Measurements from ENCODE around the gene SKIL. TPM values are rescaled to one million over a fixed set of nuclear protein-coding genes. Genes with fewer than 3 reads are reported as not detected.

SKIL gene, protein sequence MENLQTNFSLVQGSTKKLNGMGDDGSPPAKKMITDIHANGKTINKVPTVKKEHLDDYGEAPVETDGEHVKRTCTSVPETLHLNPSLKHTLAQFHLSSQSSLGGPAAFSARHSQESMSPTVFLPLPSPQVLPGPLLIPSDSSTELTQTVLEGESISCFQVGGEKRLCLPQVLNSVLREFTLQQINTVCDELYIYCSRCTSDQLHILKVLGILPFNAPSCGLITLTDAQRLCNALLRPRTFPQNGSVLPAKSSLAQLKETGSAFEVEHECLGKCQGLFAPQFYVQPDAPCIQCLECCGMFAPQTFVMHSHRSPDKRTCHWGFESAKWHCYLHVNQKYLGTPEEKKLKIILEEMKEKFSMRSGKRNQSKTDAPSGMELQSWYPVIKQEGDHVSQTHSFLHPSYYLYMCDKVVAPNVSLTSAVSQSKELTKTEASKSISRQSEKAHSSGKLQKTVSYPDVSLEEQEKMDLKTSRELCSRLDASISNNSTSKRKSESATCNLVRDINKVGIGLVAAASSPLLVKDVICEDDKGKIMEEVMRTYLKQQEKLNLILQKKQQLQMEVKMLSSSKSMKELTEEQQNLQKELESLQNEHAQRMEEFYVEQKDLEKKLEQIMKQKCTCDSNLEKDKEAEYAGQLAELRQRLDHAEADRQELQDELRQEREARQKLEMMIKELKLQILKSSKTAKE
- total RNA-seq: 66.0 and 71.8 TPM in 2 replicates

DNA sequence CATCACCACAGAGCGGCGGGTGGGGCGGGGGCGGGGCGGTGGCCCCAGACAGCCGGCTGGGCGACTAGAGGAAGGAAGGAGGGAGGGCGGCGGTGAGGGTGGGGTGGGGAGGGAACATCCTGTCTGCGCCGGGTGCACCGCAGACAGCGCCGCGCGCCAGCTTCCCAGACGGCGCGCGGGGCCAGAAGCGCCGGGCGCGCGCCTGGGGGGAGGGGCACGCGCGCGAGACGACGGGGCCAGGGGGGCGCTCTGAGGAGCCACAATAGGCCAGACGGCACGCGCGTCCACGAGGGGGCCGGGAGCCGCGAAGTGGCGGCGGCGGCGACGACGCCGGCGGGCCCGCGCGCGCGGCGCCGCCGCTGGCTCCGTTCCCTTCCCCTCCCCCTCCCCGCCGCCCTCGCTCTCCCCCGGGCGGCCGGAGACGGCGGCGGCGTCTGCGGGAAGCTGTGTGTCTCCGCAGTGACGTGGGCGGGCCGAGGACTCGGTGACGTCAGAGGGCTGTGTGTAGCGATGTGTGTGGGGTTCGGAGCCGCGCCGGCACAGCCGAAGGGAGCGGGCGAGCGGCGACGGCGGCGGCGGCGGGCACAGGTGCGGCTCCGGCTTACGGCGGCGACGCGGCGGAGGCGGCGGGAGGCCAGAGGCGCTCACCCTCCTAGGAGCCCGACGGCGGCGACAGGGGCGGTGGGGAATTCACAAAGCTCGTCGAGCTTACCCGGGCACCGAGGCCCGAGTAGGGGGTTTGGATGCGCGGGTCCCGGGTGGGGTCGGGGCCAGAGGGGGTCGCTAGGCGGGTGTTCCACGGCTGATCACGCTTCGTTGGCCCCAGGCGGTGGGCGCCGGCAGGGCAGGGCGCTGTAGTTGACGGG, at the start of gene SKIL:
Gene SKIL, plus strand, starts transcription at position 540 of the 866 bp plus-strand sequence. CDS start 2,617 bp downstream, outside the sequence.

DNA sequence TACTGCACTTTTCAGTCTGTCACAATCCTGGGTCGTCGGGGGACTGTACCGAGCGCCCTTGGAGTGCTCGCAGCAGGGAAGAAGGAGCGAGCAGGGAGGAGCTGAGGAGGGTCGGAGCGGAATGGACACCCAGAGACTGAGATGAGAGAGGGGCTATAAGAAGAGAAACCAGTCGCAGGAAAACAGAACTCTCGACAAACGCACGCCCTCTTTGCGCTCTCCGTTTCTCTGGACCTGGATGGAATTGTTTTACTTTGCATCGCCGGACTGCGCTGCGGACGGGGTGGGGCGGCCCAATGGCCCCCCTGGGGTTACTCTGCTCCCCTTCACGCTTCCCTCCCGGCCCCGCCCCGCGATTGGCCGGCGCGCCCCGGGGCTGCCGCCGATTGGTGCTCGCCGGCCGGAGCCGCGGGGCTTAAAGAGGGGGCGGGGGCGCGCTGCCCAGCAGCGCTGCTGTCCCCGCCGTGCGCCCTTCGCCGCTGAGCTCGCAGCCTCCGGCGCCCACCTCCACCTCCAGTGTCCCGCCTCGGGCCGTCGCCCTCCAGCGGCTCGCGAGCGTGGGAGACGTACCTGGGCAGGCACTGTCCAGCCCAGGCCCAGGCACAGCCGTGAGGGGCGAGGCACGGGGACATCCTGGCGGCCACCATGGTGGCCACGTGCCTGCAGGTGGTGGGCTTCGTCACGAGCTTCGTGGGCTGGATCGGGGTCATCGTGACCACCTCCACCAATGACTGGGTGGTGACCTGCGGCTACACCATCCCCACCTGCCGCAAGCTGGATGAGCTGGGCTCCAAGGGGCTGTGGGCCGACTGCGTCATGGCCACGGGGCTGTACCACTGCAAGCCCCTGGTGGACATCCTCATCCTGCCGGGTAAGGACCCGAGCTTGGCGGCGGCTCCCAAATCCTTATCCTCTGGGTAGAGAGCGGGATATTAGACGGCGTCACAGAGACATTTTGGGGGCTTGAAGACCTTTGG, 61.2 kb downstream of the SKIL start, which contains the start of gene CLDN11:
Gene CLDN11, plus strand, starts transcription at position 447 of the 977 bp plus-strand sequence. Its CDS starts 199 bp downstream, at position 646.

Other genes with a start within 250 kb of the SKIL start
- gene PHC3, start 176.0 kb upstream of the SKIL start, total RNA-seq: 23.0 and 27.1 TPM in 2 replicates
- 60.9 and 103 TPM in 2 replicates for gene PRKCI, start 135.3 kb upstream of the SKIL start, total RNA-seq
- 2.4 TPM in 2 replicates for gene CLDN11, start 61.2 kb downstream of the SKIL start, total RNA-seq
- gene SLC7A14, start 228.4 kb downstream of the SKIL start, total RNA-seq: under 0.01 TPM in 1 of 2 replicates, not detected in the other